Measurements from ENCODE around the gene MEMO1. TPM values are rescaled to one million over a fixed set of nuclear protein-coding genes. Genes with fewer than 3 reads are reported as not detected.

Gene MEMO1
- total and polyA plus RNA-seq, 2 of the 4 experiments (the other 2 are of a cell fraction), result 23.7 to 49.7 TPM

GRCh38 chr2:31835450-31835849, 175.4 kb downstream of the MEMO1 start:
- H4K5ac ChIP-seq (ENCODE audit: low read depth, low read length), result no peak overlapping the region
- BruUV-seq (replicated peaks), result no TSS peak
- H3K79me1 ChIP-seq (ENCODE audit: low read depth in 1 of 2, low read length in 2 of 2), result no peaks in the 10 kb centered on the region
- TF ChIP-seq MAFK (IDR thresholded peaks at IDR 0.05; ENCODE audit: low read depth, low read length) (no peak), CTCF (conservative IDR thresholded peaks at IDR 0.05; ENCODE audit: low read depth, low read length) (no peak), MAZ (IDR thresholded peaks at IDR 0.05; ENCODE audit: borderline replicate concordance, low read depth, low read length) (no peak), CEBPB (IDR thresholded peaks at IDR 0.05; ENCODE audit: low read depth, low read length) (no peak), RAD21 (IDR thresholded peaks at IDR 0.05; ENCODE audit: low read length) (no peak)
- TF ChIP-seq, protein P1, sequence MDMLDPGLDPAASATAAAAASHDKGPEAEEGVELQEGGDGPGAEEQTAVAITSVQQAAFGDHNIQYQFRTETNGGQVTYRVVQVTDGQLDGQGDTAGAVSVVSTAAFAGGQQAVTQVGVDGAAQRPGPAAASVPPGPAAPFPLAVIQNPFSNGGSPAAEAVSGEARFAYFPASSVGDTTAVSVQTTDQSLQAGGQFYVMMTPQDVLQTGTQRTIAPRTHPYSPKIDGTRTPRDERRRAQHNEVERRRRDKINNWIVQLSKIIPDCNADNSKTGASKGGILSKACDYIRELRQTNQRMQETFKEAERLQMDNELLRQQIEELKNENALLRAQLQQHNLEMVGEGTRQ (IDR thresholded peaks at IDR 0.05; ENCODE audit: low read depth, low read length), result no peak
- TF ChIP-seq, protein P2, sequence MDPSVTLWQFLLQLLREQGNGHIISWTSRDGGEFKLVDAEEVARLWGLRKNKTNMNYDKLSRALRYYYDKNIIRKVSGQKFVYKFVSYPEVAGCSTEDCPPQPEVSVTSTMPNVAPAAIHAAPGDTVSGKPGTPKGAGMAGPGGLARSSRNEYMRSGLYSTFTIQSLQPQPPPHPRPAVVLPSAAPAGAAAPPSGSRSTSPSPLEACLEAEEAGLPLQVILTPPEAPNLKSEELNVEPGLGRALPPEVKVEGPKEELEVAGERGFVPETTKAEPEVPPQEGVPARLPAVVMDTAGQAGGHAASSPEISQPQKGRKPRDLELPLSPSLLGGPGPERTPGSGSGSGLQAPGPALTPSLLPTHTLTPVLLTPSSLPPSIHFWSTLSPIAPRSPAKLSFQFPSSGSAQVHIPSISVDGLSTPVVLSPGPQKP (IDR thresholded peaks at IDR 0.05; ENCODE audit: borderline replicate concordance, low read depth, low read length), result no peak
- H2BK15ac ChIP-seq (ENCODE audit: low read depth, low read length), result no peak overlapping the region
- H3K9me1 ChIP-seq (ENCODE audit: insufficient read depth, low read length), result no peaks in the 10 kb centered on the region
- H2AK5ac ChIP-seq (ENCODE audit: low read depth, low read length), result no peak overlapping the region
- H3K4me3 ChIP-seq (ENCODE audit: insufficient read depth, low read depth, low read length), result no peak overlapping the region
- no peak overlapping the region for H2BK5ac ChIP-seq (ENCODE audit: low read depth, low read length, poor library complexity, severe bottlenecking)
- H3K27me3 ChIP-seq (ENCODE audit: control insufficient read depth, insufficient read depth, low read length), result no peaks in the 10 kb centered on the region
- H3K56ac ChIP-seq (ENCODE audit: extremely low read depth, insufficient read depth, low read length), result no peak overlapping the region
- no peak overlapping the region for H2AK9ac ChIP-seq (replicated peaks; ENCODE audit: low read depth, low read length, poor library complexity)
- no peak overlapping the region for H3K23ac ChIP-seq (ENCODE audit: low read depth, low read length)
- CTCF ChIA-PET, result no interaction called here
- no CpG with 5 or more reads among the region's 1 CpG for WGBS, 2 experiments (ENCODE audit: extremely low coverage in 2 of 2, insufficient read length in 1 of 2)
- H3K4me2 ChIP-seq (ENCODE audit: low read depth, low read length), result no peak overlapping the region
- H3K9ac ChIP-seq (ENCODE audit: low read depth, low read length), result no peak overlapping the region
- POLR2A ChIA-PET (ENCODE audit: unreplicated experiment), result no interaction called here
- H3K36me3 ChIP-seq (ENCODE audit: control insufficient read depth, insufficient read depth, low read length), result no peaks in the 10 kb centered on the region
- intact Hi-C loops (cut with micrococcal nuclease), result loop anchor here (5.0 kb wide), 1 partner anchor 172 kb away; no protein-coding TSS in a partner anchor
- no peak overlapping the region for H2AFZ ChIP-seq (replicated peaks; ENCODE audit: low read length, poor library complexity)
- H3K14ac ChIP-seq (replicated peaks; ENCODE audit: low read depth, low read length), result no peak overlapping the region
- no peaks in the 10 kb centered on the region for H3K4me1 ChIP-seq (ENCODE audit: control insufficient read depth, insufficient read depth, low read length)
- no peaks in the 10 kb centered on the region for H3K9me3 ChIP-seq (ENCODE audit: control insufficient read depth, insufficient read depth, low read length)
- no peaks in the 10 kb centered on the region for H4K20me1 ChIP-seq (ENCODE audit: insufficient read depth, low read length)
- in situ Hi-C loops (cut with MboI; ENCODE audit: low sequenced_read_pairs), result no loop called here
- H4K91ac ChIP-seq (ENCODE audit: insufficient read depth, low read depth, low read length), result no peak overlapping the region
- H3K27ac ChIP-seq (ENCODE audit: insufficient read depth, low read length), result no peak overlapping the region
- H4K8ac ChIP-seq (ENCODE audit: low read depth in 2 of 2, low read length in 2 of 2), result no peak overlapping the region
- H3K4ac ChIP-seq (ENCODE audit: low read depth, low read length), result no peak overlapping the region
- no peak for DNase-seq
- dilution Hi-C loops (cut with HindIII; ENCODE audit: low sequenced_read_pairs, unreplicated experiment), result no loop called here
- no peak for ATAC-seq (ENCODE audit: low read depth)
- H2BK120ac ChIP-seq (ENCODE audit: low read depth, low read length), result no peak overlapping the region
- no peak overlapping the region for H2BK20ac ChIP-seq (ENCODE audit: low read depth, low read length)
- no peak overlapping the region for H3K18ac ChIP-seq (ENCODE audit: low read depth, low read length)

All from IMR-90 (cell line).